T-helper 1 cell treated with Interleukin-12 subunit alpha and Interleukin-12 subunit beta and Interleukin-4 antibody, amounts not matched to agents 30 ng/mL and 1 ng/mL, for 36 hours (primary cell): Measurements from ENCODE around the gene EFCAB14. TPM values are rescaled to one million over a fixed set of nuclear protein-coding genes. Genes with fewer than 3 reads are reported as not detected.
"Not testable (repeated sequence)": the region's sequence is repeated elsewhere in the genome, so short reads cannot be mapped to it uniquely, and the experiment has no call there.

Source experiments
- intact Hi-C: fragments of 100-400 bp; cut with micrococcal nuclease; formaldehyde crosslinking; loops from one replicate; pipeline ENCODE4 v1.15.1; 2024
- total RNA-seq: library from RNA; stranded (reverse); gene quantifications from 2 replicates; pipeline ENCODE4 v1.2.3, GENCODE V29; 2022

Gene EFCAB14, protein sequence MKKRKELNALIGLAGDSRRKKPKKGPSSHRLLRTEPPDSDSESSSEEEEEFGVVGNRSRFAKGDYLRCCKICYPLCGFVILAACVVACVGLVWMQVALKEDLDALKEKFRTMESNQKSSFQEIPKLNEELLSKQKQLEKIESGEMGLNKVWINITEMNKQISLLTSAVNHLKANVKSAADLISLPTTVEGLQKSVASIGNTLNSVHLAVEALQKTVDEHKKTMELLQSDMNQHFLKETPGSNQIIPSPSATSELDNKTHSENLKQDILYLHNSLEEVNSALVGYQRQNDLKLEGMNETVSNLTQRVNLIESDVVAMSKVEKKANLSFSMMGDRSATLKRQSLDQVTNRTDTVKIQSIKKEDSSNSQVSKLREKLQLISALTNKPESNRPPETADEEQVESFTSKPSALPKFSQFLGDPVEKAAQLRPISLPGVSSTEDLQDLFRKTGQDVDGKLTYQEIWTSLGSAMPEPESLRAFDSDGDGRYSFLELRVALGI
- total RNA-seq: 95.5 and 97.4 TPM in 2 replicates

DNA sequence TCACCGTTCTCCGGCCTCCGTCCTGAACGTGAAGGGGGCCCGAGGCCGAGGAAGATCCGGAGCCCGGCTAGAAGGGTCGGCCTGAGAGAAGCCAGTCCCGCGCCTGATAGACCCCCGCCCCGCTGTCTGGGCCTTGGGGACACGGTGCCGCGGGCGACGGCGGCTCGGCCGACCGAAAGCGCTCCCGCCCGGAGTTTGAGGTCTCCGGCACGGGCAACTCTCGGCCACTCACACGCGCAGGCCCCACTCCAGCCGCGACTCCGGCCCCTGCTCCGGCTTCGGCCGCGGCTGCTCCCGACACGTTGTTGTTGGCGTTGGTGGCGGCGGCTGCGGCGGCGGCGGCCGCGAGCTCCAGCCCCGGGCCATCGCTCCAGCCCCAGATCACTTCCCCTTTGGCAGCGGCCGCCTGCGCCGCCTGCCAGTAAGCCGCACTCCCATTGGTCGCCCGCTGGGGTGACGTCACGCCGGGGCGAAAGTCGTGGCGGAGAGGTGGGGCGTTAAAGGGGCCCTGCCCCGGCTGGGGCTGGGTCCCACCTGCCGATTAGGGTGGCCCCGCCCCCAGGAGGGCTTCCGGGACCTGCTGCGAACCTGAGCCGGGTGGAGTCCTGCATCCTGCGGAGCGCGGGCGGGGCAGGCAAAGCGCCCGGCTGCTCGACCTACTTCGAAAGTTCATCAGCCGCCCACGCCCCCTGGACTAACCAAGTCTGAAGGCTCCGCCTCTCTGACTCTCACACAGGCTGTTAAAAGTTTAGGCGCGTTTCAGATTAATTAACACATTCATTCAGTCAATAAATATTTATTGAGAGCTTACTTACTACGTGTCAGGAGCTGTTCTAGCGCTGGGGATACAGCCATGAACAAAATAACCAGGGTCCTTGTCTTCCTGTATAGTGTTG is at the start of gene EFCAB14:
TSS of gene EFCAB14 (minus strand) at position 388 of the 896 bp plus-strand sequence. CDS start 1,027 bp downstream, outside the sequence.
- intact Hi-C loops: loop anchor here (1.0 to 5.0 kb wide), 11 partner anchors 44 to 1032 kb away; partner anchors contain the start of genes ATPAF1, CMPK1, FOXD2 and GPBP1L1

DNA sequence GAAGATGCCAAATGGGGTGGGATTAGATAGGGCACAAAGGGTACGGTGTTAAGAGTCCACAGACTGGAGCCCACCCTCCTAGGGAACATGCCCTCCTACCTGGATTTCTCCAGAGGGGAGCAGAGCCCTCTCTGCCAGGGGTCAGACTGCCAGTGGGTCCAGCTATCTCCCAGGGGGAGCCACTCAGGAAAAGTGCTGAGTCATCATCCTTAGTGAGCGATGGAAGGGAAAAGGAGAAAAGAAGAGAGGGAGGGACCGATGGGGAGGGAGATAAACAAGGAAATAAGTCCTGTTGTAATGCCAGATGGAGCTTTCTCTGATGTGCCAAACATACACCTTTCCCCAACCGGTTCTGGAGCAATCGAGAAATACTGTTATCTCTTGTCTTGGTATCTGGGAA is 49.5 kb upstream of the EFCAB14 start:
- intact Hi-C loops: no loop called here

DNA sequence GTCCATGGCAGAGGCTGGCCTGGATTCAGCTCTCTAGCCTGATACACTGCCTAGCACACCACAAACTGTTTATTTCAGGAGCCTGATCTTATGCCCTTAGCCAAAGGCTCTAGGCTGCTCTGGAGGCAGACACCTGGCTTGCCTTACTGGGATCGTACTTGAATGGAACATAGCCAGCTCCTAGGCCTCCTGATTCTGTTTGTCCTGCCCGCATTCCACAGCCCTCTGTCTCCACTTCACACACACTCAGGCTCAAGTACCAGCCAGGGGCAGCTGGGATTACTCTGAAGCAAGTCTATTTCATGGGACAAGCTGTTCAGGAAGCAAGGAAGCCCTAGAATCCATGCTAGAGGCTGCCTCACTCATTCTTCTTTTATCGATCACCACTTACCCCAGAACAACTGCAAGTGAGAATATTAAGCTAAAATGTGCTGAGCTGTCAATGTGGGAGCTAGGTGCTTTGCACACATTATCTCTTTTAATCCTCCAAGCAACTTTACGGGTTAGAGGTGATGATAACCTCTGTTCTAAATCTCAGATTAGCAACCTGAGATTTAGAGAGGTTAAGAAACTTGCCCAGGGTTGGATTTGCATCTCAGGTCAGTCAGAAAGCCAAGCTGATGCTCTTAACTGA is 48.9 kb upstream of the EFCAB14 start:
- intact Hi-C loops: no loop called here

DNA sequence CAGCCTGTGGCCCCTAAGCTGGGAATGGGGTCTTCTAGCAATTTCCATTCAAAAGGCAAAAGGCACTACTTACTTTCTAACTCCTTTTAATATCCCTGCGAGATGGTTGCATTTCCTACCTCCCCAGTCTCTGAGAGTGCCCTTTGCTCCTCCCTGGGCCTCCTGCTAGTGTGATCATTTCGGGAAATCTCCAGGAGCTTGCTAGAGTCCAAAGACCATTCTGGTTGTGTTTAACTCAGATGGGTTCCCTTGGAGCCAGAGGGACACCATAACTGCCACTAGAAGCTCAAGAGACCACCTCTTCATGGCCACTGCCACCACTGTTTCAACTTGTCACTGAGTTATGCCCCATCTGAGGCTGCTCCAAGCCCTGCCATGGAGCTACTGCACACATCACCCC is 45.5 kb upstream of the EFCAB14 start:
- intact Hi-C loops: no loop called here

DNA sequence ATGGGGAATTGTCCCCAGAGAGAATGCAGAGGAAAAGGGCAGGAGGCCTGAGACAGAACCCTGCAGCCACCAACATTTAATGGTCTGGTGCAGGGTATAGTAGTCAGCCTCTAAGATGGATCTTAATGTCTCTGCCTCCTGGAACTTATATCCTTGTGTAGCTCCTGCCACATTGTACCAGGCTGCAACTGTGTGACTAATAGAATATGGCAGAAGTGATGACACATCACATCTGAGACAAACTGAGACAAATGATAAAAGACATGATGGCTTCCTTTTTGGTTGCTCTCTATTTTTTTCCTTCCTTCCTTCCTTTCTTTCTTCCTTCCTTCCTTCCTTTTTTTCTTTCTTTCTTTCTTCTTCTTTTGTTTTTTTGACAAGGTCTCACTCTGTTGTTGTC is 42.8 kb upstream of the EFCAB14 start:
- intact Hi-C loops: no loop called here

DNA sequence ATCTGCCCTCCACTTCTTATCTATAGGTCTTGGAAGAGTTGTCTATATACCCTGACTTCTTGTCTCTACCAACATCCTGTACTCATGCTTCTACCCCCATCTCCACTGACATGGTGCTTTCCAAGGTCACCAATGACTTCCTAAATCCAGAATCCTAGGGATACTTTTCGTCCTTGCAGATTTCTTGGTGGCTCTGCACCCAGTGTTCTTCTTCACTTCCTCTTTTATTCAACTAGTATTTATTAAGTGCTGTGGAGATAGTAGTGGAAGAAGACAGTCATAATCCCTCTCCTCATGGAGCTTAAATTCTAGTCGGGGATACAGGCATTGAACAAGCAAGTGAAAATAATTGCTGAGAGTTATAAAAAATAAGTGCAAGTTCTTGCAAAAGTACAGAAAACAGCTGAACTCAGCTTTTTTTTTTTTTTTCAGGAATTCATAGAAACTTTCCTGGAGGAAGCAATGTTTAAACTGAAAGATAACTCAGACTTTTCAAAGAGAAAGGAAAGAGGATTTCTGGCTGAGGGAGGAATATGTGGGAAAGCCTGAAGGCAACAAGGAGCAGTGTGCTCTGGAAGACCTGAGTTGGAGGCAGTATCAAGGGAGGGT is 41.7 kb upstream of the EFCAB14 start:
- intact Hi-C loops: no loop called here

DNA sequence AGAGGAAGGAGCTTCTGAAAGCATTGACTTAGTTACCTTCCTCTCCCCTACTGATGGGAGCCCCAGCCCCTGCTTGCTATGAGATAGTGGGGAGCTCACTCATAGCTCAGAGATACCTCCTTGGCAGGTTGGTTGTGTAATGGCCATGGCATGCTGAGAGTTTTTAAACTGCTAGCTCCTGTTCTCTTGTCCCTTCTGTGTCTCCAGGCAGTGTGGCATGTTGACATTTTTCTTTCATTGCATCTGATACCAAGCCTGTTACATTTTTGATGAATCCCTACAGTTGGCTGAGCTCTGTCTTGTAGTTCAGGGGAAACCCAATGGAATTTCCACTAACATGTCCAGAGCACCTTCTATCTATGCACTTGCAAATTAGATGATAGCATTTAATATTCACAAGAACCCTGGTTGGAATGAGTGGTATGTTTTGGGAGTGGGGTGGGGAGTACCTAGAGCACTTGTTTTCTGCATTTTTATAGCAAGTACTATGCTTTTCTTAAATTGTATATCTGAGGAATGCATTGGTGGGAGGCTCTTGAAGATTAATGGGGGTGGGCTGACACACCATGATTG is 39.1 kb upstream of the EFCAB14 start:
- intact Hi-C loops: no loop called here

DNA sequence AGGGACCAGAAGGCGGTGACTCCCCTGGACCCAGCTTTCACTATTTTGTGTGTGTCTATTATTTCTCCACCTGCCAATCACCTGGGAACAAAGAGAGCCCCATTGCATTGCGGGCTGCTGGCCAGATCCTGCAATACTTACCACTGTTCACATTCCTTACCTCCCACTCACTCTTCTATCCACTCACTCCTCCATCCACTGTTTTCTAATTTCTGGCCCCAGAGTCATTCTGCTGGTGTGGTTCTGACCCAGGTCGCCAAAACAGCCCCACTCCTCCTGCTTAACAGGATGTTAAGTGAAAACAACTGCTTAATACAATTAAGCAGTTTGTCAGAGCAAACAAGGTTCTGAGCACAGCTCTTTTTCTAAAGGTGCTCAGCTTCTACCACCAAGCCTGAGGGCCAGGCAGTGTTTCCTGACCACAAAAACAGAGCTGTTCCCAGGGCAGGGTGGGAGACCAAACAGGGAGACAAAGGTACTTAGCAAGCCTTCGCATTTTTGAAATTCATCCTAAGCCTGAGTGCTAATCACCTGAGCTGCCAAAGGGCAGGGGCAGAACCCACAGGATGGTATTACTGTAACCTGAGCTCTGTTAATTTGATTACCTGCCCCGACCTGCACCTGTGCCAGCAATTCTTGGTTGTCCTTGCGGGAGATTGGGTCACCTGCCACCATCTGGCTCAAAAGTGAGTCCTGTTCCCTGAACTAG is 38.5 kb upstream of the EFCAB14 start:
- intact Hi-C loops: no loop called here

DNA sequence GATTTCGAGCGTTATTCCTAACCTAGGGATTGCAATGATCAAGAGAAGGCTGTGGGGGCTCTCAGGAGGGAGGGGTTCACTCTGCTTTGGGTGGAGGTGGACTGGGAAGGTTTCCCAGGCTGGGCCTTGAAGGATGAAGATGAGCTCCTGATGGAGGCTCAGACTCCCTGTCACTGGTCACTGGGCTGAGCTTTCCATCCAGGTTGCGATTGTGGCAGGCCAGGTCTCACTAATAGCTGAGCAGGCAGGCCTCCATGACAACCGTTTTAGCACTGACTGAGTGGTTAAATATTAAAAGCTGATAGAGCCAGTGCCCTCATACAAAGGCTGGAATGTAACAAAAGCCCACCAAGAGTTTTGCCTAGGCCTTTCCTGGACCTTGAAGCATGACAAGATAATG is 36.2 kb upstream of the EFCAB14 start:
- intact Hi-C loops: no loop called here

DNA sequence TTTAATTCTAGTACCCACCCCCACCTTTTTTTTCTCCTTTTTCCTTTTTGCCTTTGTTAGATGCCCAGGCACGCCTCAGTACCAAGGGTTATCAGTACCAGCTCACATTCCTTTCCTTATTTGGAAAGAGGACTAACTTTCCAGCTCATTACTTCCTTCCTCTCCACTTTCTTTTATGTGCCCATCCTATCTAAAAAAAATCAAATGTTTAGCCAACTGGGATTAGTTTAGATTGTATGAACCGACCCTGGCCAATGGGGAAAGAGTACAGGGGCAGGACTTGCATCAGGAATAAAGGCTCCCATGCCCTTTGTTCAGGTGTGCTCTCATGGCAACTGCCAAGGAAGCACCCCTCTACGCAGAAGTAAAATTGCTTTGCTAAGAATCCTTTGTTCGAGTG is 35.8 kb upstream of the EFCAB14 start:
- intact Hi-C loops: not testable (repeated sequence)

DNA sequence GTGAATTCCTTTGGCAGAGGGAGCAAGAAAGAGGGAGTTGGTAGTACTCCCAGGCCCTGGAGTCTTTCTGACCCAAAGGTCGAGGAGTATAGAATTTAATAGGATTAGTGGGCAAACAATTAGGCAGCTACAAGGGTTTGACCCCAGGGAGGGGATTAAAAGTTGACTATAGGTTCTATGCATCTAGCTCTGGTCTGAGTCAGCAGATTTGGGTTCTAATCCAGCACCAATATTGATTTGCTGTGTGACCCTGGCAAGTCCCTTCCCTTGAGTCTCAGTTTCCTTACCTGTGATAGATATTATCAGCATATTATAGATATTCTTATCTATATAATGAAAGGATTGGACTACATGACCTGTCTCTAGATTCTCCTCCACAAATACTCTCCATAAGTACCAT is 35.1 kb upstream of the EFCAB14 start:
- intact Hi-C loops: no loop called here

DNA sequence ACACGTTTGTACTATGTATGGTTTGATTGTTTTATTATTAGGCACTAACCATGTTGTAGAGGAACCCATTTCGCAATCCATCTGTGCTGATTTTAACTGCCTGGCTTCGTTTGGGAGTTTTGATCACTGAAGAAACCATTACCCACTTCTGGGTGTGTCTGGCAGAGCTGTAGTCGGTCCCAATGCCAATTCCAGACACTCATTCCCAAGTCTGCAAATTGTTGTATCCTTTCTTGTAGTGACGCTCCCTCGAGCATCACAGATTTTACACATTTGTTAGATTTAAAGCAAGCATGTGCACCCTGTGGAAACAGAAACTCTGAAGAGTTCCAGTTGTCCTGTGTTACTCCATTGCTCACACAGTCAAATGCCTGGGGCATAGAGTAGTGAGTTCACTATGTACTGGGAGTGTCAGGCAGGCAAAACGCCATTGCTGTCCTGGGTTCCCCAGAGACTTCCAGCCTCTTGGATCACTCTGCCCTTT is 31.0 kb upstream of the EFCAB14 start:
- intact Hi-C loops: no loop called here

DNA sequence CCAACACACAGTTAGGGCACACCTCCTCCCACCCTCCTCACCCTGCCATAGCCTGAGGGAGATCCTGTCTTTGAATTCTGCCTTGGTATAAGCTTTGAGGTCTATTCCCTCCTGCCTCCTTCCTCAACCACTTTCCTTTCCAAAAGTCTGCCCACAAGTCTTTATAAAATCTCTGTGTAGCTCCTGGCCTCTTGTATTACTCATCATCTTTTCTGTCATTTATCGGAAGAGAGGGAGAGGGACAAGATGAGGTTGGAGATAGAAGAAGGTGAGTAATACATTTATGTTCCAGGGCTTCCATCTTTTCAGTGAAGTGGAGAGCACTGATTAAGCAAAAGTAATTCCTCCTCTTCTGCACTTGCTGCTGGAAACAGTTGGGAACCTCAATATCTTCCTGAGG is 30.5 kb upstream of the EFCAB14 start:
- intact Hi-C loops: no loop called here

DNA sequence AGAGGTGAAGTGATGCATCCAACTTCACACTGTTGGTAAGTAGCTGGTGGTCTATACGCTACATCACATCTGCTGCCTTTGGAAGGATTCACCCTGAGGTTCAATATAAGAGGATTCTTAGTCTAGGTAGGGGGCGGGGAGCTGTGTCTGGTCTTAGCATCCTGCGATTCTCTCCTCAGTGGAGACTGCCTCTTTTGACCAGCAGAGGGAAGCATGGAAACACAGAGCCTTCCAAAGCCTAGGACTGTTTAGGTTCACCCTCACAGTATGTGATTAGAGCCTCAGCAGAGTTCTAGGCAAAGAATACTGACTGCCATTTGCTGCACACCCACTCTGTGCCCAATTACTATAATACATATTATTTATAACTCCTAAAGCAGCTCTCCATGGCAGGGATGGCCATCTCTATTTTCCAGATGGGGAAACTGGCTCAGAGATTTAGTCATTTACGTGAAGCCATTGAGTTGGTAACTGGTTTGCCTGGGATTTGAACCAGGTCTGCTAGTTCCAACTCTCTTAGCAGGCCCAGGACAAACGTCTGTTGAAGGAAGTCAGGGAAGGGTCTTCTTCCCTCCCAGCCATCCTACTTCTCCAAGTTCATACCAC is 28.9 kb upstream of the EFCAB14 start:
- intact Hi-C loops: no loop called here

DNA sequence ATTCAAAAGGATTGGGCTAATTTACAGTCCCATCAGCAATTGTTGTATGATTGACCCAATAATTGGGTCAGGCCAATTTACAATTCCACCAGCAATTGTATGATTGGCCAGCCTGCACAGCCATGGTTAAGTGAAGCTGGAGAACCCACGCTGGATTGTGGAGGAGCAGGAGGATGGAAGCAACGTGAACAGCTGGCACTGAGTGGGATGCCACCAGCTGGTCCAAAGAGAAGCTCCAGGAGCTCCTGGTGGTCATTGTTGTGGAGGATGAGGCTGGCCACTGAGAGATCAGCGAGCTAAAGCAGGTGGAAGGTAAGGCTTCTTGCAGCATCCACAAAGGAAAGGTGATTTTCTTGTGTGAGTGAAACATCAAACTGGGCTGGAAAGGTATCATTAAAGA is 23.2 kb upstream of the EFCAB14 start:
- intact Hi-C loops: no loop called here

DNA sequence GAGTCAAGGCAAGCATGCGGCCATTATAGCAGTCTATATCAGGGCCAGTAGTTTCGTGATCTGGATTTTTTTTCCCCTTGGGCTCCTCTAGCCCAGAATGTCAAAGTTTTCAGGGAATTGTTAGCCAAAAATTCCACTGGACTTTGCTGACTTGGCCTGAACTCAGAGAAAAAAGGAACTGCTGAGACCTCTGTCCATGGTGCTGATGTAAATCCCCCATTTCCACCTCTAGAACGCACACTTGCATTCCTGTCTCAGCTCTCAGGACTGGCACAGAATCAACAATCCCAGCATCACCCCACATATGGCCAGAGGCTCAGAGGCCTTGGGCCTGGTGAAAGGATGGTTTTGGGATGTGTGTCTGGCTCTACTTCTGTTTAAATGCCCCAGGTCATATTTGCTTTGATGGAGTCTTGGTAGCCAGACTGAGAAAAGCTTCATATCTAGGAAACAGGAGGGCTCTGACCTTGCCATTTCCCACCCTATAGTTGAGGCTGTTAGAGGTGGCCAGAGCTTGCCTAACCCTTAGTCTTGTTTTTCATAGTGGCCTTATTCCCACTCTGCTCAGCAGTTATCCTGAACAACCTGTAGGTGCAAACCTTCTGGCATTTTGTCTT is 16.9 kb upstream of the EFCAB14 start:
- intact Hi-C loops: loop anchor here (1.0 kb wide), 1 partner anchor 11 kb away; no protein-coding TSS in a partner anchor

DNA sequence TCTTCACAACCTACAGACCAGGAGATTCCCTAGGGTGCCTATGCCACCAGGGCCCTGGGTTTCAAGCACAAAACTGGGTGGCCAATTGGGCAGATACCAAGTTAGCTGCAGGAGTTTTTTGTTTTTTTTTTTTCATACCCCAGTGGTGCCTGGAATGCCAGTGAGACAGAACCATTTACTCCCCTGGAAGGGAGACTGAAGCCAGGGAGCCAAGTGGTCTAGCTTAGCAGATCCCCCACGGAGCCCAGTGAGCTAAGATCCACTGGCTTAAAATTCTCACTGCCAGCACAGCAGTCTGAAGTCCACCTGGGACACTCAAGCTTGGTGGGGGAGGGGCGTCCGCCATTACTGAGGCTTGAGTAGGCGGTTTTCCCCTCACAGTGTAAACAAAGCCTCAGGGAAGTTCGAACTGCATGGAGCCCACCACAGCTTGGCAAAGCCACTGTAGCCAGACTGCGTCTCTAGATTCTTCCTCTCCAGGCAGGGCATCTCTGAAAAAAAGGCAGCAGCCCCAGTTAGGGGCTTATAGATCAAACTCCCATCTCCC is 9.5 kb upstream of the EFCAB14 start:
- intact Hi-C loops: not testable (repeated sequence)

DNA sequence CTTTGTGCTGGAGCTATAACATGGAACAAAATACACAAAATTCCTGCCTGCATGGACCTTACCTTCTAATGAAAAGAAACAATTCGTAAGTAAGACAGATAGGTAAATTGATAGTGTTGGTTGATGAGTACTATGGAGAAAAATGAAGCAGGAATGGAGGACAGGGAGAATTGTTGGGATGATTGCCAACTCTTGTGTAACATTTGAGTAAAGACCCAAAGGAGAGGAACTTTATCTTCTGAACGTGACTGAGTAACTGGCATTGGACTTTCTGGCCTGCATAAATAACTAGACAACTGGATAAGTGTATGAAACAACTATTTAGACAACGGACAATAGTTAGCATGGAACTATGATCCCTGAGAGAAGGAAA is 6.8 kb upstream of the EFCAB14 start:
- intact Hi-C loops: loop anchor here (1.0 kb wide), 9 partner anchors 10 to 319 kb away; no protein-coding TSS in a partner anchor
